ENCODE data around the gene TROAP. TPM values are rescaled to one million over a fixed set of nuclear protein-coding genes. Genes with fewer than 3 reads are reported as not detected.
A peak's percentile ranks its signal among the peaks of the same experiment; 100 is the strongest.

TROAP gene
- total and polyA plus RNA-seq, 4 donors, result 5.1 to 15.7 (median 11.1) TPM

DNA sequence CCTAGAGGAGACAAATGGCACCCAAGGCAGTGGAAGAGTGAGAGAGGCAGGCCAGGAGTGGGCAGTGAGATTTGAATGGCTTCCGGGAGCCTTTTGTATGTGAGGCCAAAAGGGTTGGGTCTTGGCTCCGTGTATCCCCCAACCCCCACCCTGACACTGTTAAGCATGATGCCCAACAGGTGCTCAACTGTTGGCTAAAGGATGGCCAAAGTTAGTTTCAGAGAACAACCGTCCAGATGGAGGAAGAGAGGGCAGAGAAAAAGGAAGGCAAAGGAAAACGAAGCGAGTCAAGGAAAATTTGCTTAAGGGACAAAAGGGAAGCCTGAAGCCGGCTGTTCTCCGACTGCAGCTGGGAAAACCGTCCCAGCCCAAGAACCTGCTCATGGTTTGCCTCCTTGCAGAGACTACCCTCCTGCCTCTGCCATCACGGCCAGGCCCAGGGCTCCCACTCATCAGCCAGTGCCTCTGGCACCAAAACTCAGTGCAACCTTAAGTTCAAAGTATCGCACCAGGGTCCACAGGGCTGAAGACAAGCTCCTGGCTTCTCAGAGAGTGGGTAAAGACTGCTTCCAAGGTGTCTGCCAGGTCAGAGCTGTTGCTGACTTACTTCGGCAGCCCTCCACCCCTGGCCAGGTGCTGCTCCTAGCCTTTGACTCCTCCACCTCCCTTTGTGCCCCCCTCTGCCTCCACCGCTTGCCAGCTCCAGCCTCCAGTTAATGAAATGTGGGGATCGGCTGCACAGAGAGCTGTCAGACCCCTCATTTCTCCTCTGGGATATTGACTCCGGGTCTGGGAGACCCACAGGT lies 18.1 kb downstream of the TROAP start:
- WGBS (ENCODE audit: insufficient coverage), result 27% methylated on average over 10 of the region's 14 CpGs
- peaks cover 92% of the 10 kb centered on the region for H3K4me1 ChIP-seq (ENCODE audit: control insufficient read depth, insufficient read depth, low read length)
- H3K27ac ChIP-seq (ENCODE audit: low read depth, low read length), result no peak overlapping the region
- H3K9me3 ChIP-seq (ENCODE audit: control insufficient read depth, insufficient read depth, low read length), result no peaks in the 10 kb centered on the region
- peaks cover 96% of the 10 kb centered on the region for H3K27me3 ChIP-seq (ENCODE audit: control insufficient read depth, insufficient read depth, low read length)
- H3K36me3 ChIP-seq (ENCODE audit: control insufficient read depth, insufficient read depth, low read length), result no peaks in the 10 kb centered on the region
- DNase-seq (ENCODE audit: low read depth in 4 of 6, low spot score in 6 of 6), result no peak
- no peak overlapping the region for H3K4me3 ChIP-seq (ENCODE audit: low read depth, low read length)

DNA sequence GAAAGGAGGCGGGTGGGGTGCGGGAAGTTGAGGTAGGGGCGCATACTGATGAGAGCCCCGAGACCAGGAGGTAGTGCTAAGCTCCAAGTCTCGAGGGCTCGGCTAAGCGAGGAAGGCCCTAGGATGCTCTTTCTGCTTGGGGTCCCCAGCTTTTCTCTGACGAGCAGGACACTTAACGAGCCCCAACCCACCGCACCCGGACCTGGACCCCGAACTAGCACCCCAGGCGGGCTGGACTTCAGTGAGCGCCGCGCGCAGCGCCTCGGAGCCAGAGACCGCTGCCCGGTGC lies 18.7 kb downstream of the TROAP start:
- Histone ChIP-seq H3K4me3 (ENCODE audit: low read depth, low read length) (no peak overlapping the region), H3K36me3 (ENCODE audit: control insufficient read depth, insufficient read depth, low read length) (no peaks in the 10 kb centered on the region), H3K27ac (ENCODE audit: low read depth, low read length) (no peak overlapping the region), H3K9me3 (ENCODE audit: control insufficient read depth, insufficient read depth, low read length) (no peaks in the 10 kb centered on the region), H3K27me3 (ENCODE audit: control insufficient read depth, insufficient read depth, low read length) (peaks cover 96% of the 10 kb centered on the region), H3K4me1 (ENCODE audit: control insufficient read depth, insufficient read depth, low read length) (peaks cover 93% of the 10 kb centered on the region)
- WGBS (ENCODE audit: insufficient coverage), result 2% methylated on average over 16 of the region's 21 CpGs
- DNase-seq (ENCODE audit: low read depth in 4 of 6, low spot score in 6 of 6), result no peak

DNA sequence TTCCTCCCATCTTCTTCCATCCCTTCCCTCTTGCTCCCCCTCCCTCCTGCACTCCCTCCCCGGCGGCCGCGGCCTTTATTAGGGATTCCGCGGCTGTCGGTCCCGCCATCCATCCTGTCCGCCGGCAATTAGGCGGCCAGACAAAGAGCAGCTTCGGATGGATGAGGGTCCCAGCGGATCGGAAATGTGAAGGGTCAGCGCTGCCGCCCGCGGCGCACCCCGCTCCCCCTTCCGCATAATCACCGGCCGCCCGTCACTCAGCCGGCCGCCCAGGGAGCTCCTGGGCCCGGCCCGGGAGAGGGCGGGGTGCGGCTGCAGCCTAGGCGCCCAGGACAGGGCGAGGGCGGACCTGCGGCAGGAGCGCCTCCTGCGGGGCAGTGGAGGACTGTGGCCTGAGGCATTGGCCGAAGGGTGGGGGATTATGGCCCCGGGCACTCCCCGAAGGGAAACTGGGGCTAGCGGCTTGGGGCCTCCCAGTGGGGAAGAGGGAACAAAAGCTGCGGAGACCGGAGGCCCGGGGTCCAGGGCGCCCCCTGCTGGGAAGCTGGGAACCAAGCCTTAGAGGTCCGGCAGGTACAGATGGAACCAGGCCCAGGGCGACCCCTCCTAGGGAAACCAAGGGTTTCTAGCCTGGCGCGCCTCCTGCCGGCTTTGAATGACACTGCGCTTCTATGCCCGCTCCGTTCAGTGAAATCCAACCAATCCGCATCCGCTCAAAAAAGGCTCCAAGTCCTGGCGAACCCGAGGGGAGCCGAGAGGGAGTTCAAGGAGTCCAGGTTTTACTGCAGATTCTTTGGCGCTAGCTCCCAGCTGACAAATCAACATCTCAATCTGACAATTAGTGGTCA lies 19.2 kb downstream of the TROAP start:
- Histone ChIP-seq H3K36me3 (ENCODE audit: control insufficient read depth, insufficient read depth, low read length) (no peaks in the 10 kb centered on the region), H3K9me3 (ENCODE audit: control insufficient read depth, insufficient read depth, low read length) (no peaks in the 10 kb centered on the region), H3K4me1 (ENCODE audit: control insufficient read depth, insufficient read depth, low read length) (peaks cover 93% of the 10 kb centered on the region), H3K27me3 (ENCODE audit: control insufficient read depth, insufficient read depth, low read length) (peaks cover 96% of the 10 kb centered on the region), H3K4me3 (ENCODE audit: low read depth, low read length) (peak overlapping the region; percentile 31), H3K27ac (ENCODE audit: low read depth, low read length) (peak overlapping the region; percentile 33)
- DNase-seq (ENCODE audit: low read depth in 4 of 6, low spot score in 6 of 6), result peak in 5 of 6 donors; percentile 61 to 92 (median 76)
- WGBS (ENCODE audit: insufficient coverage), result under 1% methylated on average over 57 of the region's 58 CpGs

DNA sequence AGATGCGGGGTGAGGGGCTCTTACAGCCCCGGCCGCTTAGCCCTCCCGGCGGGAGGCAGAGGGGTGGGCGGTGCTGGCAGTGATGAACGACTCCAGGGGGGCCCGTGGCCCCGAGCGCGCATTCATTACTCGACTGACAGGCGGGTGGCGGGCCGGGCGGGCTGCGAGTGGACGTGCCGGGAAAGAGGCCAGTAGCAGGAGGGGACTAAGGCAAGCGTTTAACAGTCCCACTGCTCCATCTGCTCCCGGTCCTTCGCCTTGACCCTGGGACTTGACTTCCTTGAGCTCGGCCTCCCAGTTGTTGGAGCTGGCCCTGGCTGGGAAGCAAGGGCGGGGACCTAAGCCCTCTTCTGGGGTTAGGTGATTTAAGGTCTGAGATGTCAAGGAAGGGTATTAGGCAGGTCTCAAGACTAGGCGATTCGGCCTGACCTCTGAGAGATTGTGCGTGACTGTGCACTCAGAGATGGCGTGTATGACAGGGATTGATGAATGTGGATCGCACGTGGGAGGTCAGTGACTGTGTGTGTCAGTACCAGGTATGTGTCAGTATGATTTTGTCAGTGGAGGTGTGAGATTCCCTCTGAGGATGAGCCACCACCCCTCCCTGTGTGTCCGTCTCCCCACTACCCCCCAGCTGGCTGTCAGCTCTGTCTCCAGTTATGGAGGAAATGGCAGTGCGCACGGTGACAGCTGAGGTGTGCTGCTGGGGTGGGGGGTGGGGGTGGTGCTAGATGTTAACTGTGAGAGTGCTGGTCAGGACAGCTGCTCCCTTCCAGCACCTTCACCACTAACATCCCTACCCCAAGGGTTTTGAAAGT lies 20.1 kb downstream of the TROAP start:
- peak in 1 of 6 donors; percentile 72 for DNase-seq (ENCODE audit: low read depth in 4 of 6, low spot score in 6 of 6)
- H3K9me3 ChIP-seq (ENCODE audit: control insufficient read depth, insufficient read depth, low read length), result no peaks in the 10 kb centered on the region
- peaks cover 93% of the 10 kb centered on the region for H3K4me1 ChIP-seq (ENCODE audit: control insufficient read depth, insufficient read depth, low read length)
- no peaks in the 10 kb centered on the region for H3K36me3 ChIP-seq (ENCODE audit: control insufficient read depth, insufficient read depth, low read length)
- H3K27ac ChIP-seq (ENCODE audit: low read depth, low read length), result peak overlapping the region; percentile 33
- H3K27me3 ChIP-seq (ENCODE audit: control insufficient read depth, insufficient read depth, low read length), result peaks cover 96% of the 10 kb centered on the region
- H3K4me3 ChIP-seq (ENCODE audit: low read depth, low read length), result peak overlapping the region; percentile 31
- WGBS (ENCODE audit: insufficient coverage), result 2% methylated on average over 30 of the region's 33 CpGs

DNA sequence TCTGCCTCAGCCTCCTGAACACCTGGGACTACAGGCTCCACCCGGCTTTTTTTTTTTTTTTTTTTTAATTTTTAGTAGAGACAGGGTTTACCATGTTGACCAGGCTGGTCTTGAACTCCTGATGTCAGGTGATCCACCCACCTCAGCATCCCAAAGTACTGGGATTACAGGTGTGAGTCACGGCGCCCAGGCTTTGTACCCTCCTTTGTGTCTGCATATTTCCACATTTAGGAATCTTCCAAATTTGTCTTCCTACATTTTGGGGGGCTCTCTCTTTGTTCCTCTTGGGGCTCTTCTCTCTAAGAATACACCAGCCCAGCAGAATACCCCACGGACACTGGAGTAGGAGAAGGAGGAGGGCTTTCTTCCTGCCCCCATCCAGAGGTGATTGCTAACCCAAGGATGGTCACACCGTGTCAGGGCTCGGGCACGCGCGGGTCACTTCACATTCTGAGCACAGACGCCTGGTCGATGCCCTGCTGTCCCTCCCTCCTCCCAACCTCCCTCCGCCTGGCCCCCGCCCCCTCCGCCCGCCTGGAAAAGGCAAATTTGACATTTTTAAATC lies 21.5 kb downstream of the TROAP start:
- Histone ChIP-seq H3K4me1 (ENCODE audit: control insufficient read depth, insufficient read depth, low read length) (peaks cover 80% of the 10 kb centered on the region), H3K27ac (ENCODE audit: low read depth, low read length) (no peak overlapping the region), H3K4me3 (ENCODE audit: low read depth, low read length) (no peak overlapping the region), H3K36me3 (ENCODE audit: control insufficient read depth, insufficient read depth, low read length) (no peaks in the 10 kb centered on the region), H3K27me3 (ENCODE audit: control insufficient read depth, insufficient read depth, low read length) (peaks cover 94% of the 10 kb centered on the region), H3K9me3 (ENCODE audit: control insufficient read depth, insufficient read depth, low read length) (no peaks in the 10 kb centered on the region)
- 18% methylated on average over 12 of the region's 15 CpGs for WGBS (ENCODE audit: insufficient coverage)
- no peak for DNase-seq (ENCODE audit: low read depth in 4 of 6, low spot score in 6 of 6)

DNA sequence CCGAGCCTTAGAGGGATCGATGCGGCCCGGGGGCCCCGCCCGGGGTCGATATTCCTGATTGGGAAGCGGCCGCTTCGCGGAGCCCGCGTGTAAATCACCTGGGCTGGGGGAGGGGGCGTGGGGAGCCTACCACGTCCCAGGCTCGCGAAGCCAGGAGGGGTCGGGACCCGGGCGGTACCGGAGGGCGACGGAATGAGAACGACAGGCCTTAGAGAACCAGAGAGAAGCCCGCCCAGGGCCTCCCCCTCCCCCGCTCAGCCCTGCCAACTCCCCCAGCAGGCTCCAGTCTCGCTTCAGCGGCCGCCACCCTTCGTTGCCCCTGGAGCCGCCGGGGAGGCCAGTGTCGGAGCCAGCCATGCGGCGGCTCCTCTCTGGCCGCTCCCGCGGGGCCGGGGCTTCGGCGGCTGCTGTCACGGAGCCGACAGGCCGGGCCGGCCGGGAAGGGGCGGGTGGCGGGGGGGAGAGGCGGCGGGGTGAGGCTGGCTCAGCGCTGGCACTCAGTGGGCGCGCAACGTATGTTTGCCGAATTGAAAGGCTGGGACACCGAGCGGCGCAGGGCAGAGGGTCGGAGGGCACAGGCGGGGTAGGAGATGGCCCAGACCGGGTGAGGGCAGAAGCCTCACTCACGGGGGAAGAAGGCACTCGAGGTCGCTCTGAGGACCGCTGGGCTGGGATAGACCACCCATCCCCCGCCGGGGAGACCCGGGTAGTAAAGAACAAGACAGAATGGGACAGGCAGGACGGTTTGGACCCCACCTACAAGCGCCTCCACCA lies 22.2 kb downstream of the TROAP start:
- H3K4me3 ChIP-seq (ENCODE audit: low read depth, low read length), result peak overlapping the region; percentile 31
- H3K27me3 ChIP-seq (ENCODE audit: control insufficient read depth, insufficient read depth, low read length), result peaks cover 87% of the 10 kb centered on the region
- peaks cover 74% of the 10 kb centered on the region for H3K4me1 ChIP-seq (ENCODE audit: control insufficient read depth, insufficient read depth, low read length)
- no peaks in the 10 kb centered on the region for H3K36me3 ChIP-seq (ENCODE audit: control insufficient read depth, insufficient read depth, low read length)
- no peaks in the 10 kb centered on the region for H3K9me3 ChIP-seq (ENCODE audit: control insufficient read depth, insufficient read depth, low read length)
- no peak overlapping the region for H3K27ac ChIP-seq (ENCODE audit: low read depth, low read length)
- under 1% methylated on average over 44 of the region's 70 CpGs for WGBS (ENCODE audit: insufficient coverage)
- DNase-seq (ENCODE audit: low read depth in 4 of 6, low spot score in 6 of 6), result peak in 2 of 6 donors; percentile 76 to 77

DNA sequence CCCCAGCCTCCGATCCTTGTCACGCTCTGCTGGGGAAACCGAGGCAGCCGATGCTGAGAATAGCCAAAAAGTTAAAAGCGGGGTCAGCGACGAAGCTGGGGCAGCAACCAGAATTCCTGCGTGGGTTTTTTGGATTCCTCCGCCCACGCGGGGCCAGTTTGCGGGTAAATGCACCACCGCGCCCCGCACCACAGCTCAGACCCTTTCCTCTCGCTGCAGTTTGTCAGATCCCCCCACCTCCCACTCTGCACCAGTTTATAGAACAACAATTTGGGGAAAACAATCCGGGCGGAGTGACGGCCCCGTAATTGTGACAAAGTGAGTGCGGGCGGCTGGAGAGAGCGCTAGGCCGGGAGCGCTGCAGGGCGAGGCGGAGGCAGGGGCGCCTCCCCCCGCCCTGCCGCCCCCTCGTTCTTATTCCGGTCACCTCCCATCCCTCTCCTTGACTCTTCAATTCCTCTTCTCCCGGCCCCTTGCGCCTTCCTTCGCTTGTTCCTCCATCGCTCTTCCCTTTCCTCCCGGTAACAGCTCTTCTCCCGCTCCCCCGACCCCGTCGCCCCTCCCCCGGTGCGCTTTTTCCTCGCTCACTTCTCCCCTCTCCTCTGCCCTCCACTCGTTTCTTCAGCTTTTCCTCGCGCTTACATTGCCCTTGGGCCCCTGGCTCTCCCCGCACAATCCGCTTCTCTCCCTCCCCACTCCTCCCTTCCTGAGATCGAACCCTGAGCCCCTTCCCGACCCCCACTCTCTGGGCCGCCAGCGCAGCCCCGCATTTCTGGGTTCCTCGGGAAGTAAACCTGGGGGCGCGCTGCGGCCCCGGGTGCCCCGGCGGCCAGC lies 23.0 kb downstream of the TROAP start:
- H3K27me3 ChIP-seq (ENCODE audit: control insufficient read depth, insufficient read depth, low read length), result peaks cover 80% of the 10 kb centered on the region
- no peaks in the 10 kb centered on the region for H3K36me3 ChIP-seq (ENCODE audit: control insufficient read depth, insufficient read depth, low read length)
- H3K27ac ChIP-seq (ENCODE audit: low read depth, low read length), result no peak overlapping the region
- no peaks in the 10 kb centered on the region for H3K9me3 ChIP-seq (ENCODE audit: control insufficient read depth, insufficient read depth, low read length)
- peak in 2 of 6 donors; percentile 25 to 34 for DNase-seq (ENCODE audit: low read depth in 4 of 6, low spot score in 6 of 6)
- WGBS (ENCODE audit: insufficient coverage), result 1% methylated on average over 60 of the region's 61 CpGs
- peaks cover 69% of the 10 kb centered on the region for H3K4me1 ChIP-seq (ENCODE audit: control insufficient read depth, insufficient read depth, low read length)
- peak overlapping the region; percentile 31 for H3K4me3 ChIP-seq (ENCODE audit: low read depth, low read length)

DNA sequence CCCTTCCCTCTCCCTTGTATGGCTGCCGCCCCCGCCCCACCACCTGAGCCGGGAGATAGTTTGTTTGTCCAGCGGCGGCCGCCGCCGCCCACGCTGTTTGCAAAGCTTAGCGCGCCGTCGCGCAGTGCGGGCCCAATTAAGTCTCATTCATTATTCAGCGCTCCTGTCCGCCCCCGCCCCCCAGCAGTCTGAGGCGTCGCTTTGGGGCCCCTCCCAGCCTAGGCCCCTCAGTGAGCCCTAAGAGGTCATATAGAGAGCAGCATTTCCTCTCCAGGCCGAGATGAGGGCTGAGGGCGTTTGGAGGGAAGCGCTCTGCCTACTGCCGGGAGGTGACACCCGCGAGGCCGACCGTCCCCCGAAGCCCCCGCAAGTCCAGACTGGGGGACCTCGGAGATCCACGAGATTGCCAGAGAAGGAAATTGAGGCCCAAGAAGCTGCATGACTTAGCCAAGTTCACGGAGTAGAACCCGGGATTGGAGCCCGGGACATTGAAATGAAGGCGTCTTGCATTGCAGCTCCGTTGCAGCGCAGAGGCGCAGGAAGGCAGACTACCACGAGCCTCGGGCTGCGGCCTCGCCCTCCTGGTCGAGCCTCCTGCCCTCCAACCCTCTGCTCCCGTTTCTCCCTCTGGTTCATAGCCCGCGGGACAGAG lies 23.7 kb downstream of the TROAP start, which contains the start of gene DNAJC22:
DNAJC22 (plus strand) TSS at position 230 of the 652 bp plus-strand sequence. CDS start 1,985 bp downstream, outside the sequence.
- Histone ChIP-seq H3K27me3 (ENCODE audit: control insufficient read depth, insufficient read depth, low read length) (peaks cover 73% of the 10 kb centered on the region), H3K4me3 (ENCODE audit: low read depth, low read length) (peak within 1 kb of the TSS; percentile 38), H3K36me3 (ENCODE audit: control insufficient read depth, insufficient read depth, low read length) (no peaks in the 10 kb centered on the region), H3K4me1 (ENCODE audit: control insufficient read depth, insufficient read depth, low read length) (peaks cover 62% of the 10 kb centered on the region), H3K27ac (ENCODE audit: low read depth, low read length) (no peak within 1 kb of the TSS), H3K9me3 (ENCODE audit: control insufficient read depth, insufficient read depth, low read length) (no peaks in the 10 kb centered on the region)
- WGBS (ENCODE audit: insufficient coverage), result 7% methylated on average over 42 of the region's 47 CpGs
- DNase-seq (ENCODE audit: low read depth in 4 of 6, low spot score in 6 of 6), result peak in 2 of 6 donors; percentile 19 to 32
